ENCODE results near the gene PCBP3.

The PCBP3 gene

DNA sequence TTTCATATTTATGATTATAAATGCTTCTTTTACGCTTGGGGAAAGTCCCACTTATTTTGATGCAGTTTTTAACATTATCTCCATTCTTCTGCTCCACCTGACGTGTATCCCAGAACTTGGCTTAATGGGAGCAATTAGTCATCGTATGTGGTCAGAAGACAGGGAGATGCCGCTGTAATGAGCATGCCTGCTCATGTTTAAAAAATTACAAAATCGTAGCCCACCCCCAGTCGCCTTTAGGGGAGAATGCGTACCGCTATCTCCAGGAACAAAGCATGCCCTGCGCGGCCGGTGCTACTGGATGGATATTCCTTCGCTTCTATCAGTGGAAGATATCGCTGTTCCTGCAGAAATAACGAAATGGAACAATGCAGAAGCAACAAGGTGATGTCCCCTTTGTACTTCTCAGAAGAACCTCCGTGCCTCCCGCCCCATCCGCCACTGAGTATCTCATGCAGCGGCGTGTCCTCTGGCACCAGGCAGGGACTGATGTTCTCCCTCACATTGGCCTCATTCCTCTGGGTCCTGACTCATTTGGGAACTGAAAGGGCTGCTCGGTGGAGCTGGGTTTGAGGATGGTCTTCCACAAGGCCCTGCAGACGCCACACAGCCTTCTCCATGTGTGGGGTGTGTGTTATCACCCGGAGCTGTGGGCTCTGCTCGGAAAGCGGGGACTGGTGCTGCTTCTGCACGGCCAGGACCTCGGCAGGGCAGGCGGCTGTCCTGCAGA, 221.7 kb downstream of the PCBP3 start:
- POLR2A ChIA-PET: no interaction called here

DNA sequence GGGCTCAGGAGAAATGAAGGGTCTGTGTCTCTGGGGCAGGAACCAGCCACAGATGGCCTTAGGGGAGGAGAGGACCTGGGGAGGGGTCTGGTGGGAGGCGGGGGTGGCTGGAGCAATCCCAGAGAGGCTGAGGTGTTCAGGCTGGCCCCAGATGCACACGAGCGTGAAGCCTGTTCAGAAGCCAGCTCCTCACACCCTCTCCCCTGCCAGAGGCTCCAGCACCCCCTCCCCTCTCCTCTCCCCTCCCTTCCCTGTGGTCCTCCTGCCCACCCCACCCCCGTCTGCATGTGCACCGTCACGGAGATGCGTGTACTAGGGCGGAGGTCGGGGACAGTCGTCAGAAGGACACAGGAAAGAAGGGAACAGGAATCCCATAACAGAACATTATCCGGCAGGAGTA, 223.0 kb downstream of the PCBP3 start:
- WGBS (ENCODE audit: insufficient coverage): 100% methylated on average over 6 of the region's 11 CpGs
- Histone ChIP-seq H3K36me3 (ENCODE audit: control insufficient read depth in 4 of 4, insufficient read depth in 4 of 4, low read length in 3 of 4) (no peaks in the 10 kb centered on the region), H3K4me3 (ENCODE audit: control insufficient read depth in 1 of 7, extremely low read depth in 1 of 7, insufficient read depth in 4 of 7, low read depth in 2 of 7, low read length in 6 of 7) (no peak overlapping the region)

More for the DNA sequence above, 221.7 kb downstream of the PCBP3 start:
- Histone ChIP-seq H3K36me3 (ENCODE audit: control insufficient read depth in 4 of 4, insufficient read depth in 4 of 4, low read length in 3 of 4) (no peaks in the 10 kb centered on the region), H3K4me1 (ENCODE audit: control extremely low read depth in 1 of 4, control insufficient read depth in 4 of 4, insufficient read depth in 4 of 4, low read length in 3 of 4) (no peaks in the 10 kb centered on the region), H3K27me3 (replicated peaks in 2 of 5; ENCODE audit: control insufficient read depth in 4 of 5, insufficient read depth in 5 of 5, low read length in 4 of 5) (no peaks in the 10 kb centered on the region), H3K4me3 (ENCODE audit: control insufficient read depth in 1 of 7, extremely low read depth in 1 of 7, insufficient read depth in 4 of 7, low read depth in 2 of 7, low read length in 6 of 7) (no peak overlapping the region), H3K9me3 (ENCODE audit: control extremely low read depth in 1 of 5, control insufficient read depth in 4 of 5, insufficient read depth in 2 of 5, low read depth in 1 of 5, low read length in 4 of 5) (no peaks in the 10 kb centered on the region), H3K27ac (ENCODE audit: insufficient read depth in 1 of 2, low read depth in 1 of 2, low read length in 2 of 2, poor library complexity in 1 of 2, severe bottlenecking in 2 of 2) (no peak overlapping the region)
- DNase-seq: no peak
- WGBS (ENCODE audit: insufficient coverage): 95% methylated on average over 25 of the region's 27 CpGs
- CTCF ChIA-PET: no interaction called here

DNA sequence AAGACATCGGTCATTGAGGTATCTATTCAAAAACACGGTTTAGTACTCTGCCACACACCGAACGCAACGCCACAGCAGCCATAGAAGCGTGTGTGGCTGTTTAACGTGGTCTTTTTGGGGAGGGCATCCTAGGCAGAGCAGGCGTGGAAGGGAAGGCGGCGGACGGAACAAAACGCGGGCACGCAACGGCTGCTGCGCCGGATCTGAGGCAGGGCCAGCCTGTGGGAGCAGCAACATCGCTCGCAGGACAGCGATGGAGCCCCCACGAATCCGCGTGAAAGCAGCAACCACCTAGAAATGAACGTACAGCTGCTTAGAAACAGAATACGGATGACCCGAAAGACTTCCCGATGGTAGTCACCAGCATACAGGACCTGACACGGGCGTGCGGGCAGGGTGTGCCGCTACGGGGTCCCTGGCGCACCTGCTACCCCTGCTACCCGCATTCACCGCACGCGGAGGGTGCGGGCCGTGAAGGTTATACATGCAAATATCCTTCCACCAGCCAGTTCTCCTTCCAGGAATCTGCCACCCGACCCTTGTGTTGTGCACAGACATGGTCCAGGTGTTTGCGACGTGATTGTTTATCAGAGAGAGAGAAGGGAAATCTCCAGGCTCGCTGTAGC, 223.6 kb downstream of the PCBP3 start:
- no peaks in the 10 kb centered on the region for H3K27me3 ChIP-seq (replicated peaks in 2 of 5; ENCODE audit: control insufficient read depth in 4 of 5, insufficient read depth in 5 of 5, low read length in 4 of 5)
- ChIA-PET POLR2A (no interaction called here), CTCF (interaction anchor here (0.7 kb wide), 1 partner anchor 13 kb away, joined by 3 read pairs; no protein-coding TSS in a partner anchor)
- DNase-seq: no peak
- no peaks in the 10 kb centered on the region for H3K36me3 ChIP-seq (ENCODE audit: control insufficient read depth in 4 of 4, insufficient read depth in 4 of 4, low read length in 3 of 4)
- H3K4me1 ChIP-seq (ENCODE audit: control extremely low read depth in 1 of 4, control insufficient read depth in 4 of 4, insufficient read depth in 4 of 4, low read length in 3 of 4): no peaks in the 10 kb centered on the region
- WGBS (ENCODE audit: insufficient coverage): 96% methylated on average over 37 of the region's 43 CpGs
- no peaks in the 10 kb centered on the region for H3K9me3 ChIP-seq (ENCODE audit: control extremely low read depth in 1 of 5, control insufficient read depth in 4 of 5, insufficient read depth in 2 of 5, low read depth in 1 of 5, low read length in 4 of 5)
- no peak overlapping the region for H3K4me3 ChIP-seq (ENCODE audit: control insufficient read depth in 1 of 7, extremely low read depth in 1 of 7, insufficient read depth in 4 of 7, low read depth in 2 of 7, low read length in 6 of 7)
- no peak overlapping the region for H3K27ac ChIP-seq (ENCODE audit: insufficient read depth in 1 of 2, low read depth in 1 of 2, low read length in 2 of 2, poor library complexity in 1 of 2, severe bottlenecking in 2 of 2)

More for the DNA sequence above, 223.0 kb downstream of the PCBP3 start:
- H3K27me3 ChIP-seq (replicated peaks in 2 of 5; ENCODE audit: control insufficient read depth in 4 of 5, insufficient read depth in 5 of 5, low read length in 4 of 5): no peaks in the 10 kb centered on the region
- CTCF ChIA-PET: no interaction called here
- POLR2A ChIA-PET: no interaction called here
- H3K9me3 ChIP-seq (ENCODE audit: control extremely low read depth in 1 of 5, control insufficient read depth in 4 of 5, insufficient read depth in 2 of 5, low read depth in 1 of 5, low read length in 4 of 5): no peaks in the 10 kb centered on the region
- H3K4me1 ChIP-seq (ENCODE audit: control extremely low read depth in 1 of 4, control insufficient read depth in 4 of 4, insufficient read depth in 4 of 4, low read length in 3 of 4): no peaks in the 10 kb centered on the region
- no peak overlapping the region for H3K27ac ChIP-seq (ENCODE audit: insufficient read depth in 1 of 2, low read depth in 1 of 2, low read length in 2 of 2, poor library complexity in 1 of 2, severe bottlenecking in 2 of 2)
- DNase-seq: no peak

DNA sequence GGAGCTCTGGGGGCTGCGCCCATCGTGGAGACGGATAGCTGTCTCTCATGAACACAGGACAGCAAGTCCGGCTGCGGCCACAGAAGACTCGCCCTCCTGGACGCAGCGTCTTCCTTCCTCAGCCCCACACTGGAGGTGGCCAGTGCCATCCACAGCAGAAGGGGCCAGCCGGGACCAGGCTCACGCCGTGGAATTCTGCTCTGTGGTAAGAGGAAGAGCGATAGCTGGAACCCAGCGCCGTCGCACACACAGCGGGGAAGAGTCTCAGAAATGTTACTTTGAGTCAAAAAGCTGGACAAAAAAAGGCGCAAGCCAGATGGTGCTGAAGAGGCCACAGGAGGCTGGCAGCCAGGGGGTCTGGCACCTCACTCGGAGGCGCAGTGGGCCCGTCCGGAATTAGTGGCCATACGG, 224.2 kb downstream of the PCBP3 start:
- POLR2A ChIA-PET: no interaction called here
- WGBS (ENCODE audit: insufficient coverage): 94% methylated on average over 22 of the region's 22 CpGs
- DNase-seq: no peak
- CTCF ChIA-PET: interaction anchor here (0.7 kb wide), 1 partner anchor 13 kb away, joined by 3 read pairs; no protein-coding TSS in a partner anchor
- Histone ChIP-seq H3K4me3 (ENCODE audit: control insufficient read depth in 1 of 7, extremely low read depth in 1 of 7, insufficient read depth in 4 of 7, low read depth in 2 of 7, low read length in 6 of 7) (no peak overlapping the region), H3K36me3 (ENCODE audit: control insufficient read depth in 4 of 4, insufficient read depth in 4 of 4, low read length in 3 of 4) (no peaks in the 10 kb centered on the region), H3K9me3 (ENCODE audit: control extremely low read depth in 1 of 5, control insufficient read depth in 4 of 5, insufficient read depth in 2 of 5, low read depth in 1 of 5, low read length in 4 of 5) (no peaks in the 10 kb centered on the region), H3K27ac (ENCODE audit: insufficient read depth in 1 of 2, low read depth in 1 of 2, low read length in 2 of 2, poor library complexity in 1 of 2, severe bottlenecking in 2 of 2) (no peak overlapping the region), H3K27me3 (replicated peaks in 2 of 5; ENCODE audit: control insufficient read depth in 4 of 5, insufficient read depth in 5 of 5, low read length in 4 of 5) (no peaks in the 10 kb centered on the region), H3K4me1 (ENCODE audit: control extremely low read depth in 1 of 4, control insufficient read depth in 4 of 4, insufficient read depth in 4 of 4, low read length in 3 of 4) (no peaks in the 10 kb centered on the region)

DNA sequence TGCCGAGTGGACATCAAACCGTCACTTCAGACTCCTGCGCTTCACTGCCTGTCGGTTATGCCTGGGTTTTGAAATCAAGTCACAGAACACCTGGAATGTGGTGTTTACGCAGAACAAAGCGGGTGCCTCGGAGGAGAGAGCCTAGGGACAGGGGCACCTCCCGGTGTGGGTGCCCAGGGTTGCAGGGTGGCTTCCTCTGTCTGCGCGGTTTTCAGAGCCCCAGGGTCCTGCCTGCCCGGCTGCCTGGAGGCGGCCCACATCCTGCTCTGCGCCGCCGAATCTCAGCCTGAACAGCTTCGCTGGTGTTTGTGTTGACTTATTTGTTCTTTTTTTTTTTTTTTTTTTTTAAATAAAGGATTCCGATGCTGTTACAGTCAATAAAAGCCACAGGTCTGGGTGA, 224.6 kb downstream of the PCBP3 start:
- WGBS (ENCODE audit: insufficient coverage): 93% methylated on average over 9 of the region's 17 CpGs
- DNase-seq: no peak
- Histone ChIP-seq H3K9me3 (ENCODE audit: control extremely low read depth in 1 of 5, control insufficient read depth in 4 of 5, insufficient read depth in 2 of 5, low read depth in 1 of 5, low read length in 4 of 5) (no peaks in the 10 kb centered on the region), H3K4me1 (ENCODE audit: control extremely low read depth in 1 of 4, control insufficient read depth in 4 of 4, insufficient read depth in 4 of 4, low read length in 3 of 4) (no peaks in the 10 kb centered on the region), H3K27me3 (replicated peaks in 2 of 5; ENCODE audit: control insufficient read depth in 4 of 5, insufficient read depth in 5 of 5, low read length in 4 of 5) (no peaks in the 10 kb centered on the region), H3K27ac (ENCODE audit: insufficient read depth in 1 of 2, low read depth in 1 of 2, low read length in 2 of 2, poor library complexity in 1 of 2, severe bottlenecking in 2 of 2) (no peak overlapping the region), H3K4me3 (ENCODE audit: control insufficient read depth in 1 of 7, extremely low read depth in 1 of 7, insufficient read depth in 4 of 7, low read depth in 2 of 7, low read length in 6 of 7) (no peak overlapping the region), H3K36me3 (ENCODE audit: control insufficient read depth in 4 of 4, insufficient read depth in 4 of 4, low read length in 3 of 4) (no peaks in the 10 kb centered on the region)
- CTCF ChIA-PET: interaction anchor here (0.7 to 1.4 kb wide), 2 partner anchors 12 to 103 kb away, joined by 3 to 4 read pairs; no protein-coding TSS in a partner anchor
- POLR2A ChIA-PET: no interaction called here

DNA sequence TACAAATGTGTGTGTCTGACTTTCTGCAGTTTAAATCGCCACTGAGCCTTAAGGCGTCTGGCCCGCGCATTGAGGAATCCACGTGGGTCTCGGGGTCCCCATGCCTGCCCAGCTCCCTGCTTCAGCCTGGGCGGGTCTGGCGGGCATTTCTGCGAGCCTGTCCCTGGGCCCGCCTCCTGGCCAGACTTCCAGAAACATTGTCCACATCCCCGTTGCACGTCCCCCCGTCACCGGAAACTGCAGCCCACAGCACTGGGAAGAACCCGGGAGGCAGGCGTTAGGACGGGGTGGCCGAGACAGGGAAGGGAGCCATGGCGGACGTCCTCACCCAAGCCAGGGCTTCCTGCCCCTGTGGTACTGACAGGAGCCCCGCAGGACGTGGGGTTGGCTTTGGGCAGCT, 225.0 kb downstream of the PCBP3 start:
- no peak for DNase-seq
- 92% methylated on average over 19 of the region's 22 CpGs for WGBS (ENCODE audit: insufficient coverage)
- H3K36me3 ChIP-seq (ENCODE audit: control insufficient read depth in 4 of 4, insufficient read depth in 4 of 4, low read length in 3 of 4): no peaks in the 10 kb centered on the region
- no peak overlapping the region for H3K4me3 ChIP-seq (ENCODE audit: control insufficient read depth in 1 of 7, extremely low read depth in 1 of 7, insufficient read depth in 4 of 7, low read depth in 2 of 7, low read length in 6 of 7)
- H3K4me1 ChIP-seq (ENCODE audit: control extremely low read depth in 1 of 4, control insufficient read depth in 4 of 4, insufficient read depth in 4 of 4, low read length in 3 of 4): no peaks in the 10 kb centered on the region
- H3K27ac ChIP-seq (ENCODE audit: insufficient read depth in 1 of 2, low read depth in 1 of 2, low read length in 2 of 2, poor library complexity in 1 of 2, severe bottlenecking in 2 of 2): no peak overlapping the region
- no peaks in the 10 kb centered on the region for H3K27me3 ChIP-seq (replicated peaks in 2 of 5; ENCODE audit: control insufficient read depth in 4 of 5, insufficient read depth in 5 of 5, low read length in 4 of 5)
- ChIA-PET POLR2A (no interaction called here), CTCF (interaction anchor here (1.4 kb wide), 1 partner anchor 103 kb away, joined by 4 read pairs; no protein-coding TSS in a partner anchor)
- H3K9me3 ChIP-seq (ENCODE audit: control extremely low read depth in 1 of 5, control insufficient read depth in 4 of 5, insufficient read depth in 2 of 5, low read depth in 1 of 5, low read length in 4 of 5): no peaks in the 10 kb centered on the region

All from common myeloid progenitor, CD34-positive (primary cell).